Tibial nerve (tissue), 4 donors: ENCODE results near the gene SH2B3. TPM values are rescaled to one million over a fixed set of nuclear protein-coding genes. Genes with fewer than 3 reads are reported as not detected.

Experiments
- DNase-seq, 2 donors: peaks; one replicate each; pipeline ENCODE4 v3.0.0-alpha.2; 2019; ENCODE audit warnings: low spot score in 2 of 2
- H3K27ac ChIP-seq, 4 donors: fragments of 200-600 bp; sonication (generic) in 3 of 4; one replicate each; pipeline ENCODE4 v1.5.1; 2017 to 2019; ENCODE audit warnings: mild to moderate bottlenecking in 1 of 4
- H3K27me3 ChIP-seq, 2 donors: fragments of 200-600 bp; sonication (generic) in 1 of 2; one replicate each; pipeline versions ENCODE4 v1.5.1 to v1.6.0; 2017 to 2019
- H3K36me3 ChIP-seq, 3 donors: fragments of 200-600 bp; sonication (generic); one replicate each; pipeline ENCODE4 v1.5.1; 2018 to 2019
- H3K4me1 ChIP-seq, 4 donors: fragments of 200-600 bp; sonication (generic) in 3 of 4; one replicate each; pipeline ENCODE4 v1.5.1; 2017 to 2019
- H3K4me3 ChIP-seq, 4 donors: fragments of 200-600 bp; sonication (generic) in 3 of 4; one replicate each; pipeline ENCODE4 v1.5.1; 2017 to 2019; ENCODE audit warnings: mild to moderate bottlenecking in 1 of 4, moderate library complexity in 1 of 4
- H3K9me3 ChIP-seq, 4 donors: fragments of 200-600 bp; sonication (generic) in 3 of 4; one replicate each; pipeline ENCODE4 v1.5.1; 2017 to 2019
- CTCF ChIP-seq, 5 experiments: fragments of 200-600 bp in 3 of 5; fragments of 450-650 bp in 2 of 5; sonication (generic) in 3 of 5; IDR thresholded peaks; one replicate each; pipeline ENCODE4 v1.5.1; 2016 to 2019; ENCODE audit warnings: antibody characterized with exemption in 5 of 5, mild to moderate bottlenecking in 3 of 5, moderate library complexity in 2 of 5
- EP300 ChIP-seq, 2 donors: sonication (generic); formaldehyde crosslinking; IDR thresholded peaks; one replicate each; pipeline ENCODE4 v1.6.1; 2017; ENCODE audit warnings: antibody characterized with exemption in 2 of 2, mild to moderate bottlenecking in 1 of 2
- POLR2A ChIP-seq, 2 donors: fragments of 450-650 bp; IDR thresholded peaks; one replicate each; pipeline ENCODE4 v1.6.1; 2017; ENCODE audit warnings: antibody characterized with exemption in 2 of 2, mild to moderate bottlenecking in 2 of 2, moderate library complexity in 2 of 2
- WGBS, 2 donors: methylation state at CpG; one replicate each; pipeline ENCODE4 v1.1.5; 2018; 5-methylcytosine and 5-hydroxymethylcytosine counted together
- total RNA-seq, 4 donors: library from RNA; depleted of rRNA; stranded (reverse); fragments of >200 nt; gene quantifications; one replicate each; pipeline ENCODE4 v1.1.0, GENCODE V29; 2016

SH2B3 gene
- total RNA-seq, 4 donors from 2014 or later: 21.4 to 79.8 (median 36.3) TPM

GRCh38 chr12:111429828-111430432, 24.2 kb downstream of the SH2B3 start:
- no peak for DNase-seq
- WGBS, 2 donors: 52 to 55% methylated on average over 20 to 21 of the region's 21 CpGs

DNA sequence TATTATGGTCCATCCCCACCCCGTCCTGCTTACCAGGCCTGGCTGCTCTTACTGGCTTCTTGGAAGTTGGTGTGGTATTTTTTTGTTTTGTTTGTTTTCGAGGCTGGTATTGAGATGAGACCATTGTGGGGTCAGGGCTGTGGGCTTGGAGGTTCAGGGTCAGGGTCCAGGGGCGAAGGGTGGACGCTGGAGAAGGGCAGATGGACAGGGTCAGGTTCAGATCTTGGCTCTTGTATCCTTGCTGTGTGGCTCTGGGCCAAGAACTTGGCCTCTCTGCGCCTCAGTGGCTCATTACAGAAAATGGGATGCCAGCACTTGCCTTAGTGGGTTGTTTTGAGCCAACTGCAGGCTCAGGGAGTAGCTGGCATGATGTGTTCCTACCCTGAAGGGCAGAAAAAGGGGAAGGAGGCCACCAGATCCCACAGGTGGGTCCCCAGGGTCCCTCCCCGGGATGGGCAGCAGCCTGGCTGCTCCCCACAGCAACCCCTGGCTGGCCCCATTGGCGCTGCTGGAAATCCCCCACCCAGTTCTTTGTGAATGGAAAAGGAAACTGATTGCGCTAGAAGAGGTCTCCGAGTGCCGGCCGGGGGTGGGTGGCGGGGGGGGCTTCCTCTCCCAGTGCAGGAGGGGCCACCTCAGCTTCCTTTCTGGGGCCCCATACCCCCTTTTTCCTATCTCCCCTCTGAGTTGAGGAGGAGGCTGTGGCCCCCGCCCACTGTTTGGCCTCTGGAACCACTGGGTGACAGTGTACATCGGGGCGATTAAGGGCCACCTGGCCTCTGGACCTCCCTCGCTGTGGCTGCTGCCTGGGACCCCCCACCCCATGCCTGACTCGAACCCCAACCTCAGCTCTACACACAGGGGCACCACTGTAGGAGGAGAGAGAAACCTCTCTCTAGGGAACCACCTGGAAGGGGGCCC, 25.0 kb downstream of the SH2B3 start:
- no peak for DNase-seq
- Histone ChIP-seq H3K4me1 (peaks cover 0 to 73% (median 57%) of the 10 kb centered on the region in 4 donors), H3K27me3 (no peaks in the 10 kb centered on the region), H3K9me3 (no peaks in the 10 kb centered on the region), H3K4me3 (peak overlapping the region in 2 of 4 donors; percentile 17), H3K27ac (peak overlapping the region; percentile 10 to 75 (median 72)), H3K36me3 (no peaks in the 10 kb centered on the region)
- whole genome bisulfite sequencing, 2 donors: 10 to 20% methylated on average over 12 to 17 of the region's 17 CpGs
- TF ChIP-seq EP300 (IDR thresholded peaks at IDR 0.05): no peak
- TF ChIP-seq POLR2A (IDR thresholded peaks at IDR 0.05): no peak
- TF ChIP-seq CTCF (IDR thresholded peaks at IDR 0.05): no peak

More at GRCh38 chr12:111429828-111430432, 24.2 kb downstream of the SH2B3 start:
- Histone ChIP-seq H3K4me3 (no peak overlapping the region), H3K36me3 (no peaks in the 10 kb centered on the region), H3K27me3 (no peaks in the 10 kb centered on the region), H3K27ac (peak overlapping the region; percentile 10 to 75 (median 72)), H3K9me3 (no peaks in the 10 kb centered on the region), H3K4me1 (peaks cover 0 to 68% (median 53%) of the 10 kb centered on the region in 4 donors)
- no peak for TF ChIP-seq CTCF (IDR thresholded peaks at IDR 0.05)
- no peak for TF ChIP-seq EP300 (IDR thresholded peaks at IDR 0.05)
- no peak for TF ChIP-seq POLR2A (IDR thresholded peaks at IDR 0.05)

DNA sequence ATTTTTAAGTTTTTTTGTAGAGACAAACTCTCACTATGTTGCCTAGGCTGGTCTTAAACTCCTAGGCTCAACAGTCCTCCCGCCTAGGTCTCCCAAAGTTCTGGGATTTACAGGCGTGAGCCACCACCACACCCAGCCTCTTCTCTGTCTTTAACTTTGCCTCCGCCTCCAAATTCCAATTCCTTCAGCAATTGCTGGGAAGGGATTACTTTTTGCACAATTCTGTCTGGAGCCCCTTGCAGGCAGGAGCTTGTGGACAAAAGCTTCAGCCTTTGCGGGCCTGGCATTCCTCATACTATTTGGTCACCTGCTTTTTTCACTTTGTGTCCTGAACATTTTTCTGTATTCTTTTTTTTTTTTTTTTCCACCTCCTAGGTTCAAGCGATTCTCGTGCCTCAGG, 26.0 kb downstream of the SH2B3 start:
- H3K4me1 ChIP-seq: peaks cover 0 to 80% (median 63%) of the 10 kb centered on the region in 4 donors
- H3K27ac ChIP-seq: peak overlapping the region in 3 of 4 donors; percentile 50 to 74 (median 70)
- 87 to 89% methylated on average over 6 of the region's 6 CpGs for WGBS, 2 donors
- no peaks in the 10 kb centered on the region for H3K27me3 ChIP-seq
- no peaks in the 10 kb centered on the region for H3K9me3 ChIP-seq
- no peak for DNase-seq
- TF ChIP-seq EP300 (IDR thresholded peaks at IDR 0.05) (no peak), POLR2A (IDR thresholded peaks at IDR 0.05) (no peak), CTCF (IDR thresholded peaks at IDR 0.05) (no peak)
- H3K4me3 ChIP-seq: no peak overlapping the region
- no peaks in the 10 kb centered on the region for H3K36me3 ChIP-seq

- 33 to 43% methylated on average over 3 of the region's 3 CpGs for WGBS, 2 donors
- Histone ChIP-seq H3K4me3 (no peak overlapping the region), H3K27ac (peak overlapping the region; percentile 16 to 82 (median 71)), H3K9me3 (no peaks in the 10 kb centered on the region), H3K4me1 (peaks cover 0 to 94% (median 57%) of the 10 kb centered on the region in 4 donors), H3K27me3 (no peaks in the 10 kb centered on the region), H3K36me3 (no peaks in the 10 kb centered on the region)
- no peak for TF ChIP-seq EP300 (IDR thresholded peaks at IDR 0.05)
- TF ChIP-seq CTCF (IDR thresholded peaks at IDR 0.05): no peak
- no peak for DNase-seq
These were observed 28.3 kb downstream of the SH2B3 start for GRCh38 chr12:111434049-111434448.
